DMS 273 treated with DMSO at 0.1 percent for 48 hours (cell line): Measurements from ENCODE around the gene KIF1C.

Source experiments
- DNase-seq: peaks from one replicate; lab custom pipeline; 2025; lab: John Stamatoyannopoulos, UW

Gene KIF1C

GRCh38 chr17:4997302-4998026, at the start of gene KIF1C, which contains the start of gene INCA1:
Gene KIF1C (plus strand): TSS chr17:4997950. CDS start chr17:5000247, 2,297 bp downstream.
Gene INCA1 (minus strand): TSS chr17:4997522. CDS start chr17:4994437, 3,085 bp downstream.
- DNase-seq: peak; percentile 56

GRCh38 chr17:4948166-4948930, 49.4 kb upstream of the KIF1C start, which contains the start of gene PFN1:
Gene PFN1 (minus strand): TSS chr17:4948530. CDS start chr17:4948394, 136 bp downstream.
- peak; percentile 58 for DNase-seq

- peak; percentile 58 for DNase-seq
Observed at GRCh38 chr17:4948931-4949320, 48.8 kb upstream of the KIF1C start.

GRCh38 chr17:4949321-4950074, 48.3 kb upstream of the KIF1C start:
- DNase-seq: peak; percentile 54

- no peak for DNase-seq
Observed at GRCh38 chr17:4950075-4950745, 47.5 kb upstream of the KIF1C start.

GRCh38 chr17:4950746-4951204, 47.0 kb upstream of the KIF1C start, which contains the start of gene ENO3:
Gene ENO3 (plus strand): TSS chr17:4951119. CDS start chr17:4951830, 711 bp downstream.
- DNase-seq: no peak

GRCh38 chr17:4951486-4951885, 46.3 kb upstream of the KIF1C start:
- DNase-seq: no peak

- no peak for DNase-seq
Observed at GRCh38 chr17:4953451-4953961, 44.2 kb upstream of the KIF1C start.

- no peak for DNase-seq
Observed at GRCh38 chr17:4955091-4955490, 42.7 kb upstream of the KIF1C start.

- DNase-seq: no peak
Observed at GRCh38 chr17:4956493-4957061, 41.2 kb upstream of the KIF1C start.

GRCh38 chr17:4958102-4958501, 39.6 kb upstream of the KIF1C start:
- no peak for DNase-seq

GRCh38 chr17:4959261-4959965, 38.3 kb upstream of the KIF1C start:
- DNase-seq: no peak

GRCh38 chr17:4960279-4960922, 37.3 kb upstream of the KIF1C start:
- no peak for DNase-seq

- DNase-seq: no peak
Observed at GRCh38 chr17:4965311-4965986, 32.3 kb upstream of the KIF1C start.

- peak; percentile 99 for DNase-seq
Observed at GRCh38 chr17:4966844-4967538, 30.8 kb upstream of the KIF1C start.

GRCh38 chr17:4967539-4968485, 29.9 kb upstream of the KIF1C start, which contains the start of gene SPAG7:
Gene SPAG7 (minus strand): TSS chr17:4967817. CDS start chr17:4967804, 13 bp downstream.
- peak; percentile 80 for DNase-seq

- DNase-seq: no peak
Observed at GRCh38 chr17:4968486-4969046, 29.2 kb upstream of the KIF1C start.
